GM21576 (cell line): ENCODE results near the gene TWIST2.

Source experiments
- ATAC-seq: cut with Tn5 transposase; IDR thresholded peaks from one replicate; pipeline ENCODE4 v1.9.1; 2021; ENCODE audit warnings: mild to moderate bottlenecking, moderate library complexity; ENCODE audit not compliant: unreplicated experiment

The TWIST2 gene

DNA sequence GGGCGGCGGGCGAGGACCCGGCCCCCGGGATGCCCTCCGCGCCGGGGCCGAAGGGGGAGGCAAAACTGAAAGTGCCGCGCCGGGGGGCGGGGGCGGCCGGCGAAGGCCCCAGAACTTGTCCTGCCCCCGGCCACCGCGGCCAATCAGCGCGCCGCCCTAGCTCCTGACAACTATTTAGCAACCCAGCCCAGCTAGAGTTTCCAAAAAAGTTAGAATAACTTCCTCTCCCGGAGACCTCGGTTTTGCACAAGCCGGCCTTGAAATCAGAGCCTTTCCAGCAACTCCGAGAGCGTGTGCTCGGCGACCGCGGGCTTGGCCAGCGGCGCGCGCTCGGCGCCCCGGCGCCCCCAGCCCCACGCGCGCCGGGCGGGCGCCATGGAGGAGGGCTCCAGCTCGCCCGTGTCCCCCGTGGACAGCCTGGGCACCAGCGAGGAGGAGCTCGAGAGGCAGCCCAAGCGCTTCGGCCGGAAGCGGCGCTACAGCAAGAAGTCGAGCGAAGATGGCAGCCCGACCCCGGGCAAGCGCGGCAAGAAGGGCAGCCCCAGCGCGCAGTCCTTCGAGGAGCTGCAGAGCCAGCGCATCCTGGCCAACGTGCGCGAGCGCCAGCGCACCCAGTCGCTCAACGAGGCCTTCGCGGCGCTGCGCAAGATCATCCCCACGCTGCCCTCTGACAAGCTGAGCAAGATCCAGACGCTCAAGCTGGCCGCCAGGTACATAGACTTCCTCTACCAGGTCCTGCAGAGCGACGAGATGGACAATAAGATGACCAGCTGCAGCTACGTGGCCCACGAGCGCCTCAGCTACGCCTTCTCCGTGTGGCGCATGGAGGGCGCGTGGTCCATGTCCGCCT lies at the start of gene TWIST2:
Gene TWIST2, plus strand, starts transcription at position 245 of the 850 bp plus-strand sequence. Its CDS starts 131 bp downstream, at position 376.
- no peak for ATAC-seq

DNA sequence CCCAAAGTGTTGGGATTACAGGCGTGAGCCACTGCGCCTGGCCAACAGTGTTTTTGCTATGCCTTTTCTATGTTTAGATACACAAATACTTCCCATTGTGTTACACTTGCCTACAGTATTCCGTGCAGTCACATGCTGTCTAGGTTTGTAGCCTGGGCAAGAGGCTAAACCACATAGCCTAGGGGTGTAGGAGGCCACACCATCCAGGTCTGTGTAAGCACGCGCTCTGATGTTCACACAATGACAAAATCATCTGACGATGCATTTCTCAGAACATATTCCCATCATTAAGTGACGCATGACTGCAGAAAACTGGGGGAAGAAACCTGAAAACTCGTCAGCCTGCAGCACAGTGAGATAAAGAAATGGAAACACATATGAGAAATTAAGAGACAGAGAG lies 46.1 kb upstream of the TWIST2 start:
- ATAC-seq, result no peak

DNA sequence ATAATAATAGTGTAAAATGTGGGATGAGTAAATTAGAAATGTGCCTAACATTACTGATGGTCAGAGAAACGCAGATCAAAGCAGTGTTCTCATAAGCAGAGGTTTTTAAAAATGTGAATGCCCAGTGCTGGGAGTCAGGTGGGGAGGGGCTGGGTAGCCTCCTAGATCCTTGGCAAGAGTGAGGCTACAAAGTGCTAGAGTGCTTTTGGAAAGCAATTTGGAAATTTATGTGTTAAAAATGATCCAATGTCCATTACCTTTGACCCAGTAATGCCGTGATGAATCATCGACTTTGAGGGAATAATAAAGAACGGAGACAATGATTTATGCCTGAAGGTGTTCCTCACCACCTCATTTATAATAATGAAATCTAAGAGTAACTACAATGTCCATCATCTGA lies 44.9 kb upstream of the TWIST2 start:
- no peak for ATAC-seq

DNA sequence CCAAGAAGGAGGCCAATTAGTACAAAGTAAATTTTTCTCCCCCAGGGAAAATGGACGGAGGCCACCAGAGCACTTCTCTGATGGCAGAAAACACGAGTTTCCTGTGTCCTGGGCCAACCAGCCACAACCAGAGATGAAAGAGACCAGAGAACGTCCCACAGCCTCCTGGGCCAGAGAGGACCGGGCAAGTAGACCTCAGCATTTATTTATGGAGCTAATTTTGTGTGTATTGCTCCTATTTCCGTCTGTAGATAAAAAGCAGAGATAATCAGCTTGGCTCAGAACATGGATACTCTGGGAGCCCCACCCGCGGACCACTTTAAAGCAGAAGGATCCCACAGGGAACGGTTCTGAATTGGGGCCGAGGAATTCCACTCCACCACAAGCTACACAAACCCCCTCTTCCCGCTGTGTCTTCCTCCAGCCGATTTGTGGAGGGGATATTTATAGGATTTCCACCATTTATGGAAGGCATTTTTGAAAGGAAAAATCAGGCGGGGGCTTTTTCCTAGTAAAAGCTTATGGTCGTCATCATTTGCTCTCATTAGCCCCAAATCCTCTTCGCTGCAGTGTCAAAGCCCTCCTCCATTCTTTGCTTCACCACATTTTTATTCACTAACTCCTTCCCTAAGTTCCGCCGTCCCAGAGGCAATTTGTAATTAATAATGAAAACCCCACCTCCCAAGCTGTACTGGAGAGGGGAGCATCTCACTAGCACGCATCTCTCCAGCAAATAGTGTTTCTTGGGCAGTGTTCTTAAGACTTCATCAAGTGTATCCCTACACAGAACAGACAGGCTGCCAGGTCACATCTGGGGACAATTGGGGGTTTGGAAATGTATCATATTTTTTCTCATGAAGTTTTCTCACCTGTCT lies 43.7 kb upstream of the TWIST2 start:
- no peak for ATAC-seq

DNA sequence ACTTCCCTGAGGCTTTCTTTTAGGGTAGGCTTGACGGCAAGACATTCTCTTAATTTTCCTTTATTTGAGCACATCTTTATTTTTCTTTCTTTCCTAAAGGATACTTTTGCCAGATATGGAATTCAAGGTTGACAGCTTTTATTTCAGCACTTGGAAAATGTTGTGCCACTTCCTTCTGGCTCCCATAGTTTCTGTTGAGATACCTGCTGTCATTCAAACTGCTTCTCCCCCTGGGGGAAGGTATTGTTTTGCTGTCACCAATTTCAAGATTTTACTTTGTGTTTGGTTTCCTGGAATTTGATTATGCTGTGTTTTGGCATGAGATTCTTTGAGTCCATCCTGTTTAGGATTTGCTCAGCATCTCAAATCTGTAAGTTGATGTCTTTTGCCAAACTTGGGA lies 39.1 kb upstream of the TWIST2 start:
- ATAC-seq, result no peak

DNA sequence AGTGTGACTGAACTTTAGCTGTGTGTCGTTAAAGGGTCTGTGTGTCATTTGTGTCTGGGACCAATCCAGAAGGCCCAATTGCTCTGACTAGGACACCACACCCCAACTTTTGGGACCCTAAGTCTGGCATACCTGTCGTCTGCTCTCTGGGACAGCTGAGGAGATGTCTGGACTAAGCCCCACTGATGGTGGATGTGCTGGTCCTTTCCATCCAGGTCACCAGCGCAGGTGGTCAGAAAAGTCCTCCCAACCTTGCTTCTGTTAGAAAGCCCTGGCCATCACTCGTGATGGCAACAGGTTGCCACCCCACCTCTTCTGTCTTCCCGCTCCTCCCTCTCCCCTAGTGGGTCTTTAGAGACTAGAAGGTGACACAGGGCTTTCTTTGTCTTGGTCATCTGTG lies 37.6 kb upstream of the TWIST2 start:
- no peak for ATAC-seq

DNA sequence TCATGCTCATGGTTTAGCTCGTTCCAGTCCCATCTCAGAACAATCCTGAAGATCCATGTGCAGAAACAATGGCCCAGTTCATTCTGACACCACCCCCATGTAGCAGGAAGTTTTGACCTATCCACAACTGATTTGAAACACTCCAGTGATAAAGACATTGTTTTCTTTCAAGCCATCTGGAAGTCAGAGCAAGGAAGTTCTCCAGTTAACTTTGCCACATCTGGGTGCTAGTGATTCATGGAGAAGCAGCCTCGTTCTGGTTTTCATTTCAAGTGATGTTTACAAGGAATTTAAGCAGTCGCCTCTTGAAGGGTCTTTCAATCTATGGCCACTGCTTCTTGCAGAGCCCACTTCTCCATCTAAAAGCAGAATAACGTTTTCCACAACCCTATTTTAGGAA lies 36.6 kb upstream of the TWIST2 start:
- no peak for ATAC-seq

DNA sequence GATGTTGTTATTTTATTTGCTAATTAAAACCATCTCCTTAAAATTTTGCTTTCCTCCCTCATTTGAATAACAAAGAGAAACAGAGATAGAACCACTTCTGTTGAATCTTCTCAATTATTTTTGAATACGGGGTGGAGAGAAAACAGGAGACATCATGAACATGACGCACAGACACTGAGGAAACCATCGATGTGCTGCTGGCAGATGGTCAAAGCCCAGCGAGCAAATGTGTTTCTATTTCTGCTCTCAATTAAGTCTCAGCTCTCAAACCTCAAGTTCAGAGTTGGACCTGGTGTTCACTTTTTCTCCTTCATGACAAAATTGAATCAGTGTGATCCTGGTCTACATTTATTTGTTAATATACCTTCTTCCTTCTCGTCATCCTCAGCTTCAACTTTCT lies 36.1 kb upstream of the TWIST2 start:
- no peak for ATAC-seq

DNA sequence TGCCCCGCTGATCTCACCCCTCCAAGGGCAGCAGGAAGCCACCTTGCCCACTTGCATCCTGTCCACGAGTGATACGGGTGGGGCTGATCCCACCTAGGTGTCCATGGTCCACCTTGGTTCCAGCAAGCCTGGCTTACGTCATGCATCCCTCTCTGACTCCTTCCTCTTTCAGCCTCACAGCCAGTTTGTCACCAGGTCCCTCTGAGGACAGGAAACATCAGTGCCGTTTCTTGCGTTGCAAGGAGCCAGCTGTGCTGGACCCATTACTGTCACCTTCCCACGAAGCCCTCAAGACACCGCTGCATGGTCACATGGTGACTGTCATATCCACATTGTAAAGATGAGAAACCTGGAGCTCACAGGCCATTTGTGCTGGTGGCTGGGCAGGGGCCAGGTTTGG lies 34.8 kb upstream of the TWIST2 start:
- ATAC-seq, result no peak

DNA sequence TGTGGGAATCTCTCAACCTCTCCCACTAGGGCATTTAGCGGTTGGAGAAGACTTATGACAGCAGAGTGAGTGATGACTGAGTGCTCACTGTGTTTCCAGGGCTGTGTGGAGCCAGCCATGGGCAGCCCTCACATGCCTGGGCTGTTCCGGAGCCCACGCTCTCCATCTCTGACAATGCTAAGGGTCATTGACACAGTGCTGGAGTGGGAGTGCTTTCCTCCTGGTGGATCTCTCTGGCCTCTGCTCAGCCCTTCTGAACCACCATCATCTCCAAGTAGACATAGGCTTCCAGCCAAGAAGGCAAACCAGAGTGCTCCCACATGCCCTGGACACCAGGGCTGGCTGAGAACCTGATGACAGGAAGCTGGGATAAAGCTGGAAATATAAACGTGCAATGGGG lies 33.1 kb upstream of the TWIST2 start:
- ATAC-seq, result no peak

DNA sequence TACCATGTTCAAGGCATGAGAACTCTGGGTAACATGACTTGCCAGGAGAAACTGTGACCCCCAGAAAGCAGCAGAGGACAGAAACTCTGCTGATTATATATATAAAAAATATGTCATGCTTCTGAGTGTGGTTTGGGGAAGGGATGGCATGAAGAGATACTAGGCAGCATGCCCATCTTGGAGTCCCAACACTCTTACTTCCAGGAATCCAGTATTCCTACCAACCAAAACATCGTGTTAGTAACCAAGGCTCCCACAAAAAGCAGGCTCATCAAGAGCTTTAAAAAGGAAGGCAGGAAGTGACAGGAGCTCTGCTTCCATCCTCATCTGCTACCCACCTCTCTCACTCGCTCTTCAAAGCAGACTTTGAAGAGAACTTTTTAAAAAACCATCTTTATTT lies 31.6 kb upstream of the TWIST2 start:
- no peak for ATAC-seq

DNA sequence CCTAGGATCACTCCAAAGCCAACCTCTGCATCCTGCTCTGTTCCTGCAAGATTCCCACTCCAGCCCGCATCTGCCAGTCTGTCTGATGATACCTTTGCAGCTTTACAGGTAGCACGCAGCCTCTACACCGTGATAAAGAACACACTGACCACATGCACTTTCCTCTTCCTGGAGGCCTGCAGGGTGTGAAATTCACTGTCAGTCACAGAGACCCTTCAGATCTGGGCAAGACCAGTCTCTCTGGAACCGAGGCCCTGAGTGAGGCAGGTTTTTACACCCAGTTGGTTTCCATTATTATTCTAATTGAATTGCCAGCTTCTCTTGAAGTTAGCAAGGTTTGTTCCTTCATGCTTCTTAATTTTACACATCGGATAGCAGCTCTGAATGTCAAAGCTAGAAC lies 30.5 kb upstream of the TWIST2 start:
- no peak for ATAC-seq

DNA sequence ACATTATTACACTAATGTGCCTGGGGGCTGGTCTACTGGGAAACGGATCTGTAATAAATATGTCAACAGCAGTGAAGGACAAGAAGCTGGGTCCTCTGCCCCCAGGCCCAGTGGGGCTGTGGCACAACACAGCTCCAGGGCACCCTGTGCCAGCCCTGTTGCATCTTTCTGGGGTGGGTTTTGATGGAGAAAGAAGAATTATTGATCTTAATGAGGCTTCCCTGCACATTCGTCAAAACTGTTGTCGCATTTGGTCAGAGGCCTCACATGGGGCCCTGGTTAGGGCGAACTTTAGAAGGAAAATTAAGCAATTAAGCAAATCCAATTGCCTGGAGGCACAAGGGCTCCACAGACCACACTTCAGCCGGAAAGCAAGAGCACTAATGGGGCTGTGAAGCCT lies 30.0 kb upstream of the TWIST2 start:
- ATAC-seq, result no peak

DNA sequence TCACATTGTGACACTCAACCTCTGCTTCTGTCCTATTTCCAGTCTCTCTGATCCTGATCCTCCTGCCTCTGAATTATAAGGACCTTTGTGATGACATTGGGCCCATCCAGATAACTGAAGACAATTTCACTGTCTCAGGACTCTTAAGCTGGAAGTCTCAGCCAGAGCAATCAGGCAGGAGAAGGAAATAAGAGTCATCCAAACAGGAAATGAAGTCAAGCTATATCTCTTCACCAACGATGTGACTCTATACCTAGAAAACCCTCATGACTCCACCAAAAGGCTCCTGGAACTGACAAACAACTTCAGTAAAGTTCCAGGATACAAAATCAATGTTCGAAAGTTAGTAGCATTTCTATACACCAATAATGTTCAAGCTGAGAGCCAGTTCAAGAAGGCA lies 29.3 kb upstream of the TWIST2 start:
- ATAC-seq, result no peak

DNA sequence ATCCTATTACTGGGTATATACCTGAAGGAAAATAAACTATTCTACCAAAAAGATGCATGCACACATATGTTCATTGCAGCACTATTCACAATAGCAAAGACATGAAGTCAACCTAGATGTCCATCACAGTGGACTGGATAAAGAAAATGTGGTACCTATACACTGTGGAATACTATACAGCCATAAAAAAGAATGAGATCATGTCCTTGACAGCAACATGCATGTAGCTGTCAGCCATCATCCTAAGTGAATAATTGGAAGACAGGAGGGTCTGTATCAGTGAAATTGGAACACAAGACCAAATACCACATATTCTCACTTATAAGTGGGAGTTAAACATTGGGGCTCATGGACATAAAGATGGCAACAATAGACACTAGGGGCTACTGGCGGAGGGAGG lies 27.7 kb upstream of the TWIST2 start:
- ATAC-seq, result no peak

DNA sequence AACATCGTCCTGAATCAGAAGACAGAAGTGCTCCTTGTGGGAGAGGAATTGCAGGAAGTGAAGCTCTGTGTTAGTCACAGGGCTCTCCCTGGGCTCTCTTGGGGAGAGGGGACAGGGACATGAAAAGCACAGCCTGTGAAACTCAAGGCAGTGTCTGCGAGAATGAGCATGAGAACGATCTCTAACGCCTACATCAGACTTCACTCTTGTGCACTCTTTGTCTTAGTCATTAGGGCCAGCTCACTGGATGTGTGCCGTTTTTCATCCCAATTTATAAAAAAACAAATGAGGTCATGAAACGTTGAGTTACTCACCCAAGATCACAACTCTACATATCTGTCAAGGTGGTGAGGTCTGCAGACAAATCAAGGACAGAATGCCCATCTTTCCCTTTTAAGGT lies 27.0 kb upstream of the TWIST2 start:
- ATAC-seq, result no peak

DNA sequence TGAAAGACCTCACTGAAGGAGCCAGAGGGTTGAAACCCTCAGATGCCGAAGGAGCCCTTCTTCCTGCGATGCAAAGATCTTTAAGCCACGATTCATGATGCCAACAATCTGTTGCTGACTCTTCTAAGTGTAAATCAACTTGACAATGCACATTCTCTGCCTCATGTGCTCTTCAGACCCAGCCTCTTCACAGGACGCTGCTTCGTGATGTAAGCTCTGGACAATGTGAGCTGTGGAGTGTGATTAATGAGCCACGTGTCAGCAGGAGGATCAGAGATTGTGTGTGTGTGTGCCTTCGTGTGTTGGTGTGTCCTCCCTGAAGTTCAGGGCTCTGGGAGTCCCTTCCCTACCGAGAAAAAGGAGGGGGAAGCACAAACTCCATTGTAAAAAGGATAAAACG lies 26.5 kb upstream of the TWIST2 start:
- no peak for ATAC-seq

DNA sequence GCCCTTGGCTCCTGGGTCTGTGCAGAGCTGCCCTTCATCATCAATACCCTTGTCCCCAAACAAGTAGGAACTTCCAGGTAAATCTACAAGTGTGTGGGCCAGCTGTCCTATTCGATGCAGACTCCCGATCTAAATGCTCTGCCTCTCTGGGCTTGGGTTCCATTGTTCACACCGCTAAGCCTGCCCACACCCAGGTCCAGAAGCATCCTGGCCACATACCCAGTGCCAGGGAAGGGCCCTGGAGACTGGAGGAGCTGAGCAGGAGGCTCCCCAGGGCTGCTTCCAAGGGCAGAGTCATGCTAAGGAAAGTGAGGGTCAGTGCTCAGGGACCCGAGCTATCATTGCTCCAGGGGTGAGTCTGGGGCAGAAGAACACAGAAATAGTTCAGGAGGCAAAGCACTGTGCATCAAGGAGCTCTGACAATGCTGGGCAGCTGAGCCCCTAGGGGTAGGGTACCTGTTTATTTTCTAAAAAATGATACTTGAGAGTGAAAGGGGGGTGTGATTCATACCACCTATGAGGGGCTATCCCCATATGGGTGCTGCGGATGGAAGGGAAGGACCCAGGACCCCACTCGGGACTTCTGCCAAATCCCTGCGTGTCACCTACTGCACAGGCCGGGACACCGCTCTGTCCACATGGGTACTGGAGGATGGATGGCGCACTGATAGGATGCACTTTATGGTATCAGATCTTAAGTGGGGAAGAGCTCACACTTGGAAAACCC lies 25.8 kb upstream of the TWIST2 start:
- ATAC-seq, result no peak

DNA sequence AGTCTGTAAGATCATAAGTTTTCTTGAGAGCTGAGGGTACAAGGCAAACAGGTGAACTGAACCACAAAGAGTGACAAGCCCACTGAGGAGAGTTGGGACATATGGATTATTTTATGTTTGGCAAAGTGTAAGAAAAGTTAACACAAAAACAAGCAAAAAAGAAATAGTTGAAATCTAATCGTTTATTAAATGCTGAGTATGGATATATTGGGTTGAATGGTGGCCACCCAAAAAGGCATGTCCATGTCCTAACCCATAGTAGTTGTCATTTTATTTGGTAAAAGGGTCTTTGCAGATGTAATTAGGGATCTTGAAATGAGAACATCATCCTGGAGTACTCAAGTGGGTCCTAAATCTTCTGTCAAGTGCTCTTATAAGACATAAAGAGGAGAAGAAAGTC lies 24.9 kb upstream of the TWIST2 start:
- no peak for ATAC-seq

DNA sequence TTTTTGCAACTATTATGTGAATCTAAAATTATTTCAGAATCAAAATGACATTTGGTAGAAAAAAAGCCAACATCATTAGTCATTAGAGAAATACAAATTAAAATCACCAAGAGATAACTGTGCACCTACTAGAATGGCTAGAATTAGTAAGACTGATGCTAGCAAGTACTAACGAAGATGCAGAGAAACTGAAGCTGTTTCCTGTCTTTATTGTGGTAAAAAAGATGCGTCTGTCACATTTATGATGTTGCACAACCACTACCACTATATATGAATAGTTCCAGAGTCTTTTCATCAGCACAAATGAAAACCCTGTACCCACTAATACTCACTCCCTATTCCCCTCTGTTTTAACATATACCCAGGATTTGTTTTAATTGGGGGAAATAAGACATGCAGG lies 16.7 kb upstream of the TWIST2 start:
- no peak for ATAC-seq

DNA sequence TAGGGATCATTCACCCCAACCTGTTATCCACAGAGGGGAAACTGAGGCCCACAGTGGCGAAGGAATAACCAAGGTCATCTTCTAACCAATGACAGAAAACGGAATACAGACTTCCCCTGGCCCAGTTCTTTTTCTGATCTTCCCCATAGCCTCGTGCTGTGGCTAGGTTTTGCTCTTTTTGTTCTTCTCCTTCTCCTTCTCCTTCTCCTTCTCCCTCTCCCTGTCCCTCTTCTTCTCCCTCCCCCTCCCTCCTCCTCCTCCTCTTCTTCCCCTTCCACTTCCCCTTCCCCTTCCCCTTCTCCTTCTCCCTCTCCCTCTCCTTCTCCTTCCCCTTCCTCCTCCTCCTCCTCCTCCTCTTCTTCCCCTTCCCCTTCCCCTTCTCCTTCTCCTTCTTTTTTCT lies 12.9 kb upstream of the TWIST2 start:
- ATAC-seq, result no peak
